PC-9 (cell line): ENCODE measurements around the gene KRTAP10-7. TPM values are rescaled to one million over a fixed set of nuclear protein-coding genes. Genes with fewer than 3 reads are reported as not detected.
"Not testable (repeated sequence)": the region's sequence is repeated elsewhere in the genome, so short reads cannot be mapped to it uniquely, and the experiment has no call there.

Experiments used
- BruUV-seq: library from RNA; stranded (reverse); fragments of 400-500 nt; replicated peaks from 2 replicates; lab custom pipeline; 2021; lab: Mats Ljungman, UMichigan
- CTCF ChIA-PET: fragments of 300-600 bp; sonication (Branson Sonifier 250); formaldehyde crosslinking; loops from one replicate; lab custom pipeline; 2022; ENCODE audit warnings: antibody characterized with exemption; lab: Charles Lee
- POLR2A ChIA-PET: fragments of 300-600 bp; sonication (Branson Sonifier 250); formaldehyde crosslinking; loops from one replicate; lab custom pipeline; 2022; ENCODE audit warnings: antibody characterized with exemption; ENCODE audit not compliant: unreplicated experiment; lab: Charles Lee
- DNase-seq, 2 experiments: peaks; one replicate each; pipeline versions ENCODE4 v3.0.0 to v3.0.0-alpha.2; 2015 to 2022; ENCODE audit warnings: mixed read lengths in 1 of 2
- H2AFZ ChIP-seq: fragments of 200-600 bp; sonication (generic); 2 replicates; pipeline ENCODE4 v1.8.1; 2017; ENCODE audit warnings: antibody characterized with exemption
- H3F3A ChIP-seq: fragments of 200-600 bp; sonication (generic); 2 replicates; pipeline ENCODE4 v1.8.1; 2017; ENCODE audit warnings: antibody characterized with exemption, mild to moderate bottlenecking, low read depth; ENCODE audit not compliant: insufficient read depth
- H3K27ac ChIP-seq: fragments of 200-600 bp; sonication (generic); 2 replicates; pipeline ENCODE4 v1.6.1; 2016; ENCODE audit warnings: mixed run types
- H3K27me3 ChIP-seq: fragments of 200-600 bp; sonication (generic); 2 replicates; pipeline ENCODE4 v1.6.1; 2016; ENCODE audit warnings: low read depth, mixed run types; ENCODE audit not compliant: insufficient read depth
- H3K36me3 ChIP-seq: fragments of 200-600 bp; sonication (generic); 2 replicates; pipeline ENCODE4 v1.6.1; 2016; ENCODE audit warnings: low read depth, mixed run types
- H3K4me1 ChIP-seq: fragments of 200-600 bp; sonication (generic); replicated peaks from 2 replicates; pipeline ENCODE4 v1.6.1; 2016; ENCODE audit warnings: mixed run types; ENCODE audit not compliant: insufficient read depth
- H3K4me2 ChIP-seq: fragments of 200-600 bp; sonication (generic); 2 replicates; pipeline ENCODE4 v1.6.1; 2017; ENCODE audit warnings: mixed run types
- H3K4me3 ChIP-seq: fragments of 200-600 bp; sonication (generic); 2 replicates; pipeline ENCODE4 v1.6.1; 2016; ENCODE audit warnings: mixed run types
- H3K79me2 ChIP-seq: fragments of 200-600 bp; sonication (generic); 2 replicates; pipeline ENCODE4 v1.6.1; 2017; ENCODE audit warnings: low read depth, mixed run types
- H3K9me2 ChIP-seq: fragments of 200-600 bp; sonication (generic); 2 replicates; pipeline ENCODE4 v1.8.1; 2017; ENCODE audit warnings: mild to moderate bottlenecking; ENCODE audit not compliant: insufficient read depth
- H3K9me3 ChIP-seq: fragments of 200-600 bp; sonication (generic); 2 replicates; pipeline ENCODE4 v1.8.1; 2016; ENCODE audit warnings: low read depth; ENCODE audit not compliant: insufficient read depth
- H4K20me1 ChIP-seq: fragments of 200-600 bp; sonication (generic); 2 replicates; pipeline ENCODE4 v1.8.1; 2017; ENCODE audit not compliant: insufficient read depth
- EZH2 ChIP-seq: fragments of 200-600 bp; sonication (generic); IDR thresholded peaks from 2 replicates; pipeline ENCODE4 v1.8.0; 2017; ENCODE audit warnings: antibody characterized with exemption, low read depth
- intact Hi-C: fragments of 100-400 bp; cut with micrococcal nuclease; formaldehyde crosslinking; loops from one replicate; pipeline ENCODE4 v1.10.0; 2022; ENCODE audit not compliant: unreplicated experiment
- total RNA-seq: library from RNA; stranded (reverse); gene quantifications from 2 replicates; pipeline ENCODE4 v1.2.3, GENCODE V29; 2021
- TF ChIP-seq, protein P1 (sequence below): fragments of 200-600 bp; sonication (generic); conservative IDR thresholded peaks from 2 replicates; pipeline ENCODE4 v1.6.1; 2017; ENCODE audit warnings: mixed run types, antibody characterized with exemption, mild to moderate bottlenecking, moderate library complexity

Gene KRTAP10-7
- total RNA-seq, 1 experiment from 2014 or later, result not detected

DNA sequence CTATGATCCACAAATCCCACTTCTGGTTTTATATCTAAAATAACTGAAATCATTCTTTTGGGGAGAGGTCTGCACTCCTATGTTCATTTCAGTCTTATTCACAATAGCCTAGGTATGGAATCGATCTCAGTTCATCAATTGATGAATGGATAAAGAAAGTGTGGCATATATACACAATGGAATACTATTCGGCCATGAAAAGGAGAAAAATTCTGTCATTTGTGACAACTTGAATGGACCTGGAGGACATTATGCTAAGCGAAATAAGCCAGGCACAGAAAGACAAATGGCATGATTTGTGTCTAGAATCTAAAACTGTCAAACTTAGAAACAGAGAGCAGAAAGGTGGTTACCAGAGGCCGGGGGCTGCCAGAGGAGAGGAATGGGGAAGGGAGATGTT, 6.1 kb downstream of the KRTAP10-7 start:
- H3K27ac ChIP-seq, result no peak overlapping the region
- no peak for DNase-seq
- no peak overlapping the region for H2AFZ ChIP-seq
- no peaks in the 10 kb centered on the region for H3K9me3 ChIP-seq
- ChIA-PET POLR2A (no interaction called here), CTCF (no interaction called here)
- no peaks in the 10 kb centered on the region for H3K36me3 ChIP-seq
- no peaks in the 10 kb centered on the region for H3K9me2 ChIP-seq
- H3K4me3 ChIP-seq, result no peak overlapping the region
- H3F3A ChIP-seq, result no peaks in the 10 kb centered on the region
- intact Hi-C loops, result no loop called here
- H3K4me1 ChIP-seq, result no peaks in the 10 kb centered on the region
- no peaks in the 10 kb centered on the region for H4K20me1 ChIP-seq
- H3K4me2 ChIP-seq, result no peak overlapping the region
- H3K79me2 ChIP-seq, result no peaks in the 10 kb centered on the region
- BruUV-seq, result no TSS peak
- TF ChIP-seq, protein P1, sequence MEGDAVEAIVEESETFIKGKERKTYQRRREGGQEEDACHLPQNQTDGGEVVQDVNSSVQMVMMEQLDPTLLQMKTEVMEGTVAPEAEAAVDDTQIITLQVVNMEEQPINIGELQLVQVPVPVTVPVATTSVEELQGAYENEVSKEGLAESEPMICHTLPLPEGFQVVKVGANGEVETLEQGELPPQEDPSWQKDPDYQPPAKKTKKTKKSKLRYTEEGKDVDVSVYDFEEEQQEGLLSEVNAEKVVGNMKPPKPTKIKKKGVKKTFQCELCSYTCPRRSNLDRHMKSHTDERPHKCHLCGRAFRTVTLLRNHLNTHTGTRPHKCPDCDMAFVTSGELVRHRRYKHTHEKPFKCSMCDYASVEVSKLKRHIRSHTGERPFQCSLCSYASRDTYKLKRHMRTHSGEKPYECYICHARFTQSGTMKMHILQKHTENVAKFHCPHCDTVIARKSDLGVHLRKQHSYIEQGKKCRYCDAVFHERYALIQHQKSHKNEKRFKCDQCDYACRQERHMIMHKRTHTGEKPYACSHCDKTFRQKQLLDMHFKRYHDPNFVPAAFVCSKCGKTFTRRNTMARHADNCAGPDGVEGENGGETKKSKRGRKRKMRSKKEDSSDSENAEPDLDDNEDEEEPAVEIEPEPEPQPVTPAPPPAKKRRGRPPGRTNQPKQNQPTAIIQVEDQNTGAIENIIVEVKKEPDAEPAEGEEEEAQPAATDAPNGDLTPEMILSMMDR, result no peak
- no peak for TF ChIP-seq EZH2
- peaks cover 45% of the 10 kb centered on the region for H3K27me3 ChIP-seq

DNA sequence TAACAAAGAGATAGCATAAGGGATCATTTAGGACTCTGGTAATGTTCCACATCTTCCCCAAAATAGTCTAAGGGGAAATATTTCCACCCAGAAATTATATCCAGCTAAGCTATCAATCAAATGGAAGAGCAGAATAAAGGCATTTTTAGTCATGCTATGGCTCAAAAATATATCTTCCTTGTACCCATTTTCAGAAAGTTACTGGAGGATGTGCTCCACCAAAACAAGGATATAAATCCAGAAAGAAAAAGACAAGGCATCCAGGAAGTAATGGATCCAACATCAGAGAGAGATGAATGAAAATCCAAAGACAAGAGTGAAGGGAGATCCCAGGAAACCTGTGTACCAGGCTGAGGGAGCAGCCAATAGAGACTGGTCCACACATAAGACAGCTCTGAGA, 8.8 kb downstream of the KRTAP10-7 start:
- POLR2A ChIA-PET, result no interaction called here
- Histone ChIP-seq H3F3A (no peaks in the 10 kb centered on the region), H3K9me3 (no peaks in the 10 kb centered on the region), H3K4me1 (no peaks in the 10 kb centered on the region), H4K20me1 (no peaks in the 10 kb centered on the region), H3K27ac (no peak overlapping the region), H3K4me2 (no peak overlapping the region), H2AFZ (no peak overlapping the region), H3K4me3 (no peak overlapping the region), H3K27me3 (peaks cover 44% of the 10 kb centered on the region), H3K9me2 (no peaks in the 10 kb centered on the region), H3K36me3 (no peaks in the 10 kb centered on the region), H3K79me2 (no peaks in the 10 kb centered on the region)
- CTCF ChIA-PET, result no interaction called here
- intact Hi-C loops, result no loop called here
- DNase-seq, result no peak
- TF ChIP-seq, protein P1, result no peak
- TF ChIP-seq EZH2, result no peak
- BruUV-seq, result no TSS peak

DNA sequence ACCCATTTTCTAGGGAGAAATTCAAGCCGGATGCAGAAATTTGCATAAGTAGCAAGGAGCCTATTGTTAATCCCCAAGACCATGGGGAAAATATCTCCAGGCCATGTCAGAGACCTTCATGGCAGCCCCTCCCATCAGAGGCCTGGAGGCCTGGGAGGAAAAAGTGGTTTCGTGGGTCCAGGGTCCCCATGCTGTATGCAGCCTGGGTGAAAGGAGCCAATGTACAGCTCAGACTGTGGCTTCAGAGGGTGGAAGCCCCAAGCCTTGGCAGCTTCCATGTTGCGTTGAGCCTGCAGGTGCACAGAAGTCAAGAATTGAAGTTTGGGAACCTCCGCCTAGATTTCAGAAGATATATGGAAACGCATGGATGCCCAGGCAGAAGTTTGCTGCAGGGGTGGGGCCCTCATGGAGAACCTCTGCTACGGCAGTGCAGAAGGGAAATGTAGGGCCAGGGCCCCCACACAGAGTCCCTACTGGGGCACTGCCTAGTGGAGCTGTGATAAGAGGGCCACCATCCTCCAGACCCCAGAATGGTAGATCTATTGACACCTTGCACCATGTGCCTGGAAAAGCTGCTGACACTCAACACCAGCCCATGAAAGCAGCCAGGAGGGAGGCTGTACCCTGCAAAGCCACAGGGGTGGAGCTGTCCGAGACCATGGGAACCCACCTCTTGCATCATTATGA, 9.9 kb downstream of the KRTAP10-7 start:
- DNase-seq, H2AFZ ChIP-seq, H3K4me1 ChIP-seq, intact Hi-C loops, H4K20me1 ChIP-seq, H3K36me3 ChIP-seq, H3K4me3 ChIP-seq, H3K27ac ChIP-seq, CTCF ChIA-PET, BruUV-seq, H3F3A ChIP-seq, H3K9me3 ChIP-seq, H3K79me2 ChIP-seq, H3K9me2 ChIP-seq, H3K4me2 ChIP-seq, POLR2A ChIA-PET: not testable (repeated sequence)
- H3K27me3 ChIP-seq, result peaks cover 42% of the 10 kb centered on the region

DNA sequence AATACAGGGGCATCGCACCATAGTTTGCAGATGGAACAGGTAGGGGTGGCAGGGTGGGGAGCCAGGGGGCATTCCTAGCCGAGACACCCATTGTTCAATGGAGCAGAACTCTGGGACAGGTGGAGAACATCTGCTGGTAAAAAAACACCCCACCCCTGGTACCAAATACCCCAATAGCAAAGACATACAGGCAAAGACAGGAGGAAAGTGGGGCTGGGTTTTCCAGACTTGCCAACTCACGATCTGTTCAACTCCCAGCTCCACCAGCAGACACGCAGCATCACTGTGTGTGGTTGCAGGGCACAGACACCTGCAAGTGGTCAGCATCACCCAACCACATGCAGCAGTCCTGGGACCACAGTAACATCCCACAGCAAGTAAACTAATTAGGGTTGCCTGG, 11.2 kb downstream of the KRTAP10-7 start:
- Histone ChIP-seq H3K27me3 (peaks cover 46% of the 10 kb centered on the region), H2AFZ (no peak overlapping the region), H3F3A (no peaks in the 10 kb centered on the region), H3K36me3 (no peaks in the 10 kb centered on the region), H3K4me1 (no peaks in the 10 kb centered on the region), H3K9me2 (no peaks in the 10 kb centered on the region), H3K9me3 (no peaks in the 10 kb centered on the region), H3K79me2 (no peaks in the 10 kb centered on the region), H4K20me1 (no peaks in the 10 kb centered on the region), H3K27ac (no peak overlapping the region), H3K4me2 (no peak overlapping the region), H3K4me3 (no peak overlapping the region)
- TF ChIP-seq EZH2, result no peak
- TF ChIP-seq, protein P1, result no peak
- intact Hi-C loops, result no loop called here
- CTCF ChIA-PET, result no interaction called here
- POLR2A ChIA-PET, result no interaction called here
- no TSS peak for BruUV-seq
- DNase-seq, result no peak
